Measurements from ENCODE around the gene ZNF124. TPM values are rescaled to one million over a fixed set of nuclear protein-coding genes. Genes with fewer than 3 reads are reported as not detected.

ZNF124 gene
- polyA plus RNA-seq, 1 of the 3 experiments (the other 2 are of a cell fraction): 2.7 TPM

- DNase-seq: no peak
- no peak overlapping the region for H3K4me3 ChIP-seq (ENCODE audit: low read depth in 2 of 2, low read length in 1 of 2)
- WGBS (ENCODE audit: low lambda C conversion rate): 75% methylated on average over 13 of the region's 22 CpGs
- no peak overlapping the region for H3K27ac ChIP-seq (ENCODE audit: low read depth in 2 of 2, low read length in 1 of 2)
- peaks cover 0 to 6% of the 10 kb centered on the region in 2 experiments; a peak in 1 of 4 replicates for H3K4me1 ChIP-seq (ENCODE audit: control insufficient read depth in 1 of 2, insufficient read depth in 2 of 2, low read depth in 1 of 2, low read length in 1 of 2)
- H4K20me1 ChIP-seq (ENCODE audit: insufficient read depth): no peaks in the 10 kb centered on the region
- H3K27me3 ChIP-seq (ENCODE audit: insufficient read depth): no peaks in the 10 kb centered on the region
- CTCF ChIA-PET: interaction anchor here (1.0 to 1.1 kb wide), 2 partner anchors 27 to 213 kb away, joined by 3 read pairs; no protein-coding TSS in a partner anchor
- no peaks in the 10 kb centered on the region for H3F3A ChIP-seq (replicated peaks; ENCODE audit: insufficient read depth)
- no peaks in the 10 kb centered on the region for H3K9me2 ChIP-seq
- H2AFZ ChIP-seq (ENCODE audit: low read depth): no peak overlapping the region
- H3K9me3 ChIP-seq: no peaks in the 10 kb centered on the region
- POLR2A ChIA-PET: no interaction called here
- no peak overlapping the region for H3K9ac ChIP-seq
- no peaks in the 10 kb centered on the region for H3K36me3 ChIP-seq (replicated peaks in 1 of 2; ENCODE audit: control insufficient read depth in 1 of 2, insufficient read depth in 2 of 2, low read length in 1 of 2)
- H3K79me2 ChIP-seq (ENCODE audit: insufficient read depth): no peaks in the 10 kb centered on the region
- TF ChIP-seq MAX (IDR thresholded peaks at IDR 0.05; ENCODE audit: low read depth) (no peak), USF1 (IDR thresholded peaks at IDR 0.05; ENCODE audit: borderline replicate concordance, low read depth) (no peak), ZBTB33 (IDR thresholded peaks at IDR 0.05; ENCODE audit: borderline replicate concordance, low read depth) (no peak), RCOR1 (IDR thresholded peaks at IDR 0.05; ENCODE audit: low read length) (no peak), CTCF (IDR thresholded peaks at IDR 0.05) (no peak), TAF1 (IDR thresholded peaks at IDR 0.05; ENCODE audit: borderline replicate concordance, low read depth, low read length) (no peak), FOSL2 (IDR thresholded peaks at IDR 0.05; ENCODE audit: borderline replicate concordance, low read depth) (no peak), TCF12 (IDR thresholded peaks at IDR 0.05) (no peak), RAD21 (IDR thresholded peaks at IDR 0.05; ENCODE audit: low read length) (no peak)
- no peak overlapping the region for H3K4me2 ChIP-seq
Observed at GRCh38 chr1:247119600-247120407, 52.0 kb downstream of the ZNF124 start.

- peak; percentile 72 for DNase-seq
- Histone ChIP-seq H3K79me2 (ENCODE audit: insufficient read depth) (no peaks in the 10 kb centered on the region), H2AFZ (ENCODE audit: low read depth) (no peak overlapping the region), H3K4me1 (ENCODE audit: control insufficient read depth in 1 of 2, insufficient read depth in 2 of 2, low read depth in 1 of 2, low read length in 1 of 2) (peaks cover 0 to 6% of the 10 kb centered on the region in 2 experiments; a peak in 1 of 4 replicates), H3K9me2 (no peaks in the 10 kb centered on the region), H3K9me3 (no peaks in the 10 kb centered on the region), H3K36me3 (replicated peaks in 1 of 2; ENCODE audit: control insufficient read depth in 1 of 2, insufficient read depth in 2 of 2, low read length in 1 of 2) (no peaks in the 10 kb centered on the region), H3K27ac (ENCODE audit: low read depth in 2 of 2, low read length in 1 of 2) (no peak overlapping the region), H3K27me3 (ENCODE audit: insufficient read depth) (no peaks in the 10 kb centered on the region), H4K20me1 (ENCODE audit: insufficient read depth) (no peaks in the 10 kb centered on the region), H3K4me2 (no peak overlapping the region), H3K4me3 (ENCODE audit: low read depth in 2 of 2, low read length in 1 of 2) (no peak overlapping the region), H3F3A (replicated peaks; ENCODE audit: insufficient read depth) (no peaks in the 10 kb centered on the region), H3K9ac (no peak overlapping the region)
- POLR2A ChIA-PET: no interaction called here
- no CpG with 5 or more reads among the region's 11 CpGs for WGBS (ENCODE audit: low lambda C conversion rate)
- CTCF ChIA-PET: interaction anchor here (1.0 to 1.1 kb wide), 2 partner anchors 27 to 212 kb away, joined by 3 read pairs; no protein-coding TSS in a partner anchor
- TF ChIP-seq IRF3 (IDR thresholded peaks at IDR 0.05; ENCODE audit: low read depth, low read length): no peak
- TF ChIP-seq JUND (IDR thresholded peaks at IDR 0.05): no peak
- TF ChIP-seq FOXJ3 (CRISPR knock-in tag; IDR thresholded peaks at IDR 0.05): no peak
- TF ChIP-seq CTCF (IDR thresholded peaks at IDR 0.05): peak; percentile 35
- peak; percentile 17; the same call in 1 of the 2 replicates for TF ChIP-seq RAD21 (IDR thresholded peaks at IDR 0.05; ENCODE audit: low read length)
- no peak for TF ChIP-seq MAX (IDR thresholded peaks at IDR 0.05; ENCODE audit: low read depth)
- no peak for TF ChIP-seq TCF12 (IDR thresholded peaks at IDR 0.05)
- no peak for TF ChIP-seq YY1 (IDR thresholded peaks at IDR 0.05; ENCODE audit: low read depth)
- no peak for TF ChIP-seq CHD2 (IDR thresholded peaks at IDR 0.05; ENCODE audit: low read length, partially characterized antibody)
- TF ChIP-seq SIN3A (IDR thresholded peaks at IDR 0.05; ENCODE audit: borderline replicate concordance, low read depth, low read length): no peak
- no peak for TF ChIP-seq POLR2AphosphoS5 (IDR thresholded peaks at IDR 0.05; ENCODE audit: low read depth, low read length)
Observed at GRCh38 chr1:247118946-247119446, 52.8 kb downstream of the ZNF124 start.

Data from SK-N-SH (cell line).